Activated naive CD8-positive, alpha-beta T cell (primary cell): ENCODE results near the gene PPM1E.
"Not testable (repeated sequence)": the region's sequence is repeated elsewhere in the genome, so short reads cannot be mapped to it uniquely, and the experiment has no call there.

ENCODE experiments used
- H3K27ac Mint-ChIP-seq: one replicate; pipeline ENCODE4 v1.8.0; 2021; ENCODE audit warnings: mixed read lengths
- H3K27me3 Mint-ChIP-seq: one replicate; pipeline ENCODE4 v1.8.0; 2021; ENCODE audit warnings: mixed read lengths
- H3K36me3 Mint-ChIP-seq: one replicate; pipeline ENCODE4 v1.8.0; 2021; ENCODE audit warnings: mixed read lengths
- H3K4me1 Mint-ChIP-seq: one replicate; pipeline ENCODE4 v1.8.0; 2021; ENCODE audit warnings: low read depth, mixed read lengths
- H3K4me3 Mint-ChIP-seq: one replicate; pipeline ENCODE4 v1.8.0; 2021; ENCODE audit warnings: mild to moderate bottlenecking, mixed read lengths
- H3K9me3 Mint-ChIP-seq: one replicate; pipeline ENCODE4 v1.8.0; 2021; ENCODE audit warnings: low read depth, mixed read lengths

PPM1E gene

DNA sequence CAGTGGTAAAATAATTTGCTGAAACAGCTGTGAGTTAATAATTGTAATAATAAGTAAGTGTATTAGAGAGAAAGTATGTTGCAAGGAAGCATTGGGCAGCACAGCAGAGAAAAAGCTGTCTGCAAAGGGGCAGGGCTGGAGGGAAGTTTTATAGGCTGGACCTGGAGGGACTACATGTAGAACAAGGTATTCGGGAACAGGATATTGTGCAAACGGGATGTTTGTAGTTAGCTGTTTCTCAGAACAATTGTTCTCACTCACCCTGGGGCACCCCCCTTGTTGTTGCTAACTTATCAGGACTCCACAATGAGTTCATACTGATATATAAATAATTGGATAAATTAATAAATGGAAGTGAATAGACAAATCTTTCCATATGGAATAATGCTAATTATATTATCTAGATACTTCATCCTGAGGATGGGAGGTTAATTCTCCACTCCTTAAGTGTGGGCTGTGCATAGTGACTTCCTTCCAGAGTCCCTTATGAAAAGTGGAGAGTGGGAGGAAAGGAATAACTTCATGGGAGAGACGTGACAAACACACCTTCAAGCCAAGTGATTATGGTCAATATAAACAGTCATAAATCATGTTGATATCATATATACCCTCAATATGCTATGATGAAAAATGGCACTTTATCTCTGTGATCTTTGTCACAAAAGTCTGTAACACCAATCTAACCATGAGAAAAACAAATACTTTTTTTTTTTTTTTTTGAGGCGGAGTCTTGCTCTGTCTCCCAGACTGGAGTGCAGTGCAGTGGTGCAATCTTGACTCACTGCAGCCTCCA, 85.4 kb downstream of the PPM1E start:
- Mint-ChIP-seq H3K4me1 (no peaks in the 10 kb centered on the region), H3K27me3 (peaks cover 12% of the 10 kb centered on the region), H3K4me3 (no peak overlapping the region), H3K9me3 (no peaks in the 10 kb centered on the region), H3K27ac (no peak overlapping the region), H3K36me3 (peaks cover 2% of the 10 kb centered on the region)

DNA sequence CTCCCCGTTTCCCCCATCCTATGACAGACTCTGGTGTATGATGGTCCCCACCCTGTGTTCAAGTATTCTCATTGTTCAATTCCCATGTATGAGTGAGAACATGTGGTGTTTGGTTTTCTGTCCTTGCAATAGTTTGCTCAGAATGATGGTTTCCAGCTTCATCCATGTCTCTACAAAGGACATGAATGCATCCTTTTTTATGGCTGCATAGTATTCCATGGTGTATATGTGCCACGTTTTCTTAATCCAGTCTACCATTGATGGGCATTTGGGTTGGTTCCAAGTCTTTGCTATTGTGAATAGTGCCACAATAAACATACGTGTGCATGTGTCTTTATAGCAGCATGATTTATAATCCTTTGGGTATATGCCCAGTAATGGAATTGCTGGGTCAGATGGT, 90.8 kb downstream of the PPM1E start:
- not testable (repeated sequence) for H3K36me3 Mint-ChIP-seq, H3K4me1 Mint-ChIP-seq, H3K9me3 Mint-ChIP-seq, H3K27ac Mint-ChIP-seq, H3K4me3 Mint-ChIP-seq
- peaks cover 14% of the 10 kb centered on the region for H3K27me3 Mint-ChIP-seq

DNA sequence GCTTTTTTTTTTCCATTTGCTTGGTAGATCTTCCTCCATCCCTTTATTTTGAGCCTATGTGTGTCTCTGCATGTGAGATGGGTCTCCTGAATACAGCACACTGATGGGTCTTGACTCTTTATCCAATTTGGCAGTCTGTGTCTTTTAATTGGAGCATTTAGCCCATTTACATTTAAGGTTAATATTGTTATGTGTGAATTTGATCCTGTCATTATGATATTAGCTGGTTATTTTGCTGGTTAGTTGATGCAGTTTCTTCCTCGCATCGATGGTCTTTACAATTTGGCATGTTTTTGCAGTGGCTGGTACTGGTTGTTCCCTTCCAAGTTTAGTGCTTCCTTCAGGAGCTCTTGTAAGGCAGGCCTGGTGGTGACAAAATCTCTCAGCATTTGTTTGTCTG, 94.5 kb downstream of the PPM1E start:
- H3K27me3 Mint-ChIP-seq: peaks cover 15% of the 10 kb centered on the region
- not testable (repeated sequence) for H3K9me3 Mint-ChIP-seq, H3K27ac Mint-ChIP-seq, H3K4me3 Mint-ChIP-seq, H3K4me1 Mint-ChIP-seq, H3K36me3 Mint-ChIP-seq

DNA sequence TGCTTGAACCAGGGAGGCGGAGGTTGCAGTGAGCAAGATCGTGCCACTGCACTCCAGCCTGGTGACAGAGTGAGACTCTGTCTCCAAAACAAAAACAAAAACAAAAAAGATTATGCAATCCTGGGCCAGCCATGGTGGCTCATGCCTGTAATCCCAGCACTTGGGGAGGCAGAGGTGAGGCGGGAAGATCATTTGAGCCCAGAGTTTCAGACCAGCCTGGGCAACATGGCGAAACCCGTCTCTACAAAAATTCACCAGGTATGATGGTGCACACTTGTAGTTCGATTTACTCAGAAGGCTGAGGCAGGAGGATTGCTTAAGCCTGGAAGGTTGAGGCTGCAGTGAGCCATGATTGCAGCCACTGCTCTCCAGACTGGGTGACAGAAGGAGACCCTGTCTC, 109.6 kb downstream of the PPM1E start:
- no peaks in the 10 kb centered on the region for H3K4me1 Mint-ChIP-seq
- no peaks in the 10 kb centered on the region for H3K9me3 Mint-ChIP-seq
- H3K36me3 Mint-ChIP-seq: no peaks in the 10 kb centered on the region
- no peak overlapping the region for H3K27ac Mint-ChIP-seq
- no peak overlapping the region for H3K4me3 Mint-ChIP-seq
- H3K27me3 Mint-ChIP-seq: peaks cover 6% of the 10 kb centered on the region

DNA sequence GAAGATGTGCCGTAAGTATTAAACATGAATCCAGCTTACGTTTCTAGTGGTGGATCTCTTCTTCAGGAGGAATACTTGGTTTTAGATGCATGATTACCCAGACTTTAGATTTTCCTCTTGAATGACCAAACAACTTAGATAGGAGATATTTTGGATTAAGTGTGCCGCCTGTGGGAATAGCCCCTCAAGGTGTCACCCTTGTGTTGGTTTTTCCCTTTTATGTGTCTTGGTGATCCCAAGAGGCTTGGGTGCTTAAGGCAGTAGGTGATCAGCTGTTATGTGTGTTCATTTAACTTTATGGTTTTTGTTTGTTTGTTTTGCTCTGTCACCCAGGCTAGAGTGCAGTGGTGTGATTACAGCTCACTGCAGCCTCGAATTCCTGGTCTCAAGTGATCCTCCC, 115.1 kb downstream of the PPM1E start:
- Mint-ChIP-seq H3K4me3 (no peak overlapping the region), H3K27me3 (peaks cover 1% of the 10 kb centered on the region), H3K4me1 (no peaks in the 10 kb centered on the region), H3K9me3 (no peaks in the 10 kb centered on the region), H3K36me3 (no peaks in the 10 kb centered on the region), H3K27ac (no peak overlapping the region)

DNA sequence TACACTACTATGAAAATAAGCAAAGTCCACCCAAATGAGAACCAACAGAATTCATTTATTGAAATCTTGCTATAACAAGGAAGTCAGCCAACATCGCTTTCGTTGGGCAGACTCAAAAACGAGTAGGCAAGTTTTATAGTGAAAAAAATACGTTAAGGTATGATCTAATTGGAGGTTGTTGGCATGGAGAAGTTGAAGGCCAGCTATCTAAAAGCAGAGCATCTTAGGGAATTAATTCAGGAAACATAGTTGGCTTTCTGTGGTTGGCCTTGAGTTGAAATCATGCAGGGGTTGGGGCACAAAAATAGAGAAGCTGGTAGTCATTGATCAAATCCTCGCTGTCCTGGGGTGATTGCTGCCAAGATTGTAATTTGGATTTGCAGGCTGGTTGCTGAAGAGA, 118.3 kb downstream of the PPM1E start:
- Mint-ChIP-seq H3K4me3 (no peak overlapping the region), H3K9me3 (no peaks in the 10 kb centered on the region), H3K27ac (no peak overlapping the region), H3K36me3 (no peaks in the 10 kb centered on the region), H3K27me3 (peaks cover 1% of the 10 kb centered on the region), H3K4me1 (no peaks in the 10 kb centered on the region)

DNA sequence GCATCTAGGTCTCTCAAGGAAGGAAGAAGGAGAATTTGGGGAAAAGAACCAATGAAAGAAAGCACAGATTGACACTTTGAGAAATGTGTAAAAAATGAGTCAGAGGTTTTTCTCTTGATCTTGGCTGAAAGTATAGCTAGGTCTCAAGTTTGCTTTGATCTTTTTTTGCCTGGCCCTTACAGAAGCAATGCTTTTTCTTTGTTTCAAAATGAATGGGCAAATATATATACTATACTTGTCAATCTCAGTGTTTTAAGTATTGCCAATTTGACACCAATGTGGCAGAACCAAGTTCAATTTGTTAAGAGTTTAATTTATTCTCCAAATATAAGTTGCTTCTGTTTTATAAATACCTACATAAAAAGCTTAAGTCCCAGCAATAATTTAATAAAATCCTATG, 119.6 kb downstream of the PPM1E start:
- no peaks in the 10 kb centered on the region for H3K36me3 Mint-ChIP-seq
- no peaks in the 10 kb centered on the region for H3K9me3 Mint-ChIP-seq
- no peak overlapping the region for H3K27ac Mint-ChIP-seq
- H3K4me3 Mint-ChIP-seq: no peak overlapping the region
- H3K4me1 Mint-ChIP-seq: no peaks in the 10 kb centered on the region
- H3K27me3 Mint-ChIP-seq: peaks cover 4% of the 10 kb centered on the region

DNA sequence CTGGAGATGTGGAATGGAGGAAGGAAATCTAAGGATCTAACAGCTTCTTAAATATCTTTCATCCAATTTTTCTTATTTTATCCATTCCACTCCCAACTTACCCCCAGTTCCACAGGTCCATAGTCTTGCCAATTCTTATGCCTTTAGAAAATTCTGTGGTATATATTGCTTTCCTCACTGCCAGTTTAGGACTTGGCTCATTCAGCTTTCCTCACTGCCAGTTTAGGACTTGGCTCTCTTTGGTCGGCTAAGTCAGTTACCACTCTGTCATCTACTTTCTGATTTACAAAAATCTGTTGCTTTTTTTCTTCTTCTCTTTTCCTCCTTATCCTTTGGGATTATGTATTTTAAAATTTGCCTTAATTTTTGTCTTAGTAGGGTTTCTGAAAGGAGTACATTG, 128.5 kb downstream of the PPM1E start:
- no peaks in the 10 kb centered on the region for H3K4me1 Mint-ChIP-seq
- H3K4me3 Mint-ChIP-seq: no peak overlapping the region
- peaks cover 25% of the 10 kb centered on the region for H3K27me3 Mint-ChIP-seq
- no peaks in the 10 kb centered on the region for H3K36me3 Mint-ChIP-seq
- H3K27ac Mint-ChIP-seq: no peak overlapping the region
- no peaks in the 10 kb centered on the region for H3K9me3 Mint-ChIP-seq

DNA sequence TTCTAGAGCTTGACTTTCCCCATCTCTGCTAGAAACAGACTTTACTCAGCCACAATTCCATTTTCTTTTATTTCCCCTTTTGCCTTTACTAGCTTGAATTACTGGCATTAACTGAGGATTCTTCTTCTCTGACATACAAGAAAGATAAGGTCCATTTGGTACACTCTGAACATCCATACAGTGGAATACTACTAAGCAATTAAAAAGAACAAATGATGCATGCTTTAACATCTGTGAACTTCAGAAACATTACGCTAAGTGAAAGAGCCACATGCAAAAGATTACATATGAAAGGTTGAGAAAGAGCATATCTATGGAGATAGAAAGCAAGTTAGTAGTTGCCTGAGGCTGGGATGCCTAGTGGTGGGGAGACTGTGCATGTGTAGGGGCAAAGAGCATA, 130.9 kb downstream of the PPM1E start:
- no peak overlapping the region for H3K4me3 Mint-ChIP-seq
- peaks cover 3% of the 10 kb centered on the region for H3K9me3 Mint-ChIP-seq
- peaks cover 22% of the 10 kb centered on the region for H3K27me3 Mint-ChIP-seq
- no peaks in the 10 kb centered on the region for H3K4me1 Mint-ChIP-seq
- peaks cover 2% of the 10 kb centered on the region for H3K36me3 Mint-ChIP-seq
- no peak overlapping the region for H3K27ac Mint-ChIP-seq

DNA sequence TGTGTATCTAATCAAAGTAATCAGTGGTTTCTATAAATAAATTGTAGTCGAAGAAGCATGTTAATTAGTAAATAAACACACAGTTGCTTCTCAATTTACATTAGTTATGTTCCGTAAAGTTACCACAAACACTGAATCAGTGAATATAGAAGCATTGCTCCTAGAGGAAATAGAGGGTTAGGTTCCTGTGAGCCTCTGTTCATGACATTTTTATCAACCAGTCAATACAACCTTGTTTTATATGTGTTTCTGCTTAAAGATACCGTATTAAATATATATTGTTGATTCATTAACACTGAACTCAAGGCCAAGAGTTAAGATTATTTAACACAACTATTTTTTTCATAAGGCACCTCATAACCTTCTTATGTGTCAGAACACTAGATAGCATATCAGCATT, 134.3 kb downstream of the PPM1E start:
- Mint-ChIP-seq H3K27me3 (peaks cover 21% of the 10 kb centered on the region), H3K27ac (no peak overlapping the region), H3K4me1 (no peaks in the 10 kb centered on the region), H3K4me3 (no peak overlapping the region), H3K36me3 (peaks cover 2% of the 10 kb centered on the region), H3K9me3 (peaks cover 3% of the 10 kb centered on the region)

DNA sequence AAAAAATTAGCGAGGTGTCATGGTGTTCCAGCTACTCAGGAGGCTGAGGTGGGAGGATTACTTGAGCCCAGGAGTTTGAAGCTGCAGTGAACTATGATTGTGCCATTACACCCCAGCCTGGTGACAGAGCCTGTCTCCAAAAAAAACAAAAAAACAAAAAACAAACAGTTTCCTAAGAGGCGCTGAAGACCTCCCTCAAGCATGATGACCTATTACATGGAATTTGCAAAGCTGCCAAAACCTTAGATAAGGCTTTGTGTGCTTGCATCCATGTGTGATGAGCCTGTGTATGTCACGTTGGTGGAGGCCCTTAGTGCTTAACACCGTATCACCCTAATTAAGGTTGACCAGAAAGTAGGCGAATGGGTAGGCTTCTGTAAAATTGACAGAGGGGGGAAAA, 143.5 kb downstream of the PPM1E start:
- no peaks in the 10 kb centered on the region for H3K4me1 Mint-ChIP-seq
- peaks cover 3% of the 10 kb centered on the region for H3K27me3 Mint-ChIP-seq
- no peak overlapping the region for H3K4me3 Mint-ChIP-seq
- H3K36me3 Mint-ChIP-seq: peaks cover 3% of the 10 kb centered on the region
- H3K9me3 Mint-ChIP-seq: peaks cover 2% of the 10 kb centered on the region
- H3K27ac Mint-ChIP-seq: no peak overlapping the region

DNA sequence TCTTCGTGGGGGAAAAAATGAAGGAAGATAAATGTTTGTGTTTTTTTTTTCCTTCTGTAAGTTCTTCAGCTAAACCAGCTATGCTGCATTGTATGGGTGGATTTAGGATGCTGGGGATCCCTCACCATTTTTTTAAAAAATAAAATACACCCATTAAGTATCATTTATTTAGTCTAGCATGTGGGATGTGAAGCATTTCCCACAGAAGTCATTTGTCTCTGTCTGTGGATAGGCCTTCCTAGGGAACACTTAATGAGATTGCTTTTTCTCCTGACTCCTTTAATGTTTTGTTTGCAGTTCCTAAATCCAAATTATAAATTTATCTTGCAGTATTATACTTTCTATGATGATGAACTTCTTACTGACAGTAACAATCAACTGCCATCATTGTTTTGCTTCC, 146.7 kb downstream of the PPM1E start:
- H3K27me3 Mint-ChIP-seq: peaks cover 5% of the 10 kb centered on the region
- no peak overlapping the region for H3K27ac Mint-ChIP-seq
- no peaks in the 10 kb centered on the region for H3K36me3 Mint-ChIP-seq
- H3K4me3 Mint-ChIP-seq: no peak overlapping the region
- peaks cover 9% of the 10 kb centered on the region for H3K9me3 Mint-ChIP-seq
- no peaks in the 10 kb centered on the region for H3K4me1 Mint-ChIP-seq

DNA sequence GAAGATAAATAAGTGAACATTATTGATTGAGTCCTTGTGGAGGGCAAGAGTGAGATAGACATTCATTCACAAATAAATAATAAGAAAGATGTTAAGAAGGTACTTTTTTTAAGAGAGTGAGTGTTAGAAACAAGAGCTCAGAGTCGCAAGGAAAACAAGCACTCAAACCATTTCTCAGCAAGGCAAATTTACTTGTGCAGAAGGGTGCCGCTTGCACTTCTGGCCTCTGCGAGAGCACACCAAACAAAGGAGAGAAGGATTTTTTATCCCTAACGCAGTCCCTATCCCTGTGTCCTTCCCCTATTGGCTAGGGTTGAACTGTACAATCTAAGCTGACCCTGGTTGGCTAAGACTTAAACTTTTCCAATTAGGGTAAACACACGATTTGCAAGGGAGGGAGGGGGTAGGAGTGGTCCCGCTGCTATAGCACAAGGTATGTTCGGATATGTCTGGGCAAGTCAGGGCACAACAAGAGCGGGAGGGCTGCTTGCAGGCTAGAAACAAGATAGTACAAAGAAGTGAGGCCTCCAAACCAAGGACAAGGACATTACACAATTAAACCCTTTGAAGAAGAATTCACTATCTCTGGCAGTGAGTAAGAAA, 156.2 kb downstream of the PPM1E start:
- peaks cover 3% of the 10 kb centered on the region for H3K36me3 Mint-ChIP-seq
- H3K27me3 Mint-ChIP-seq: peaks cover 11% of the 10 kb centered on the region
- no peaks in the 10 kb centered on the region for H3K4me1 Mint-ChIP-seq
- H3K9me3 Mint-ChIP-seq: peaks cover 12% of the 10 kb centered on the region
- no peak overlapping the region for H3K4me3 Mint-ChIP-seq
- H3K27ac Mint-ChIP-seq: no peak overlapping the region

DNA sequence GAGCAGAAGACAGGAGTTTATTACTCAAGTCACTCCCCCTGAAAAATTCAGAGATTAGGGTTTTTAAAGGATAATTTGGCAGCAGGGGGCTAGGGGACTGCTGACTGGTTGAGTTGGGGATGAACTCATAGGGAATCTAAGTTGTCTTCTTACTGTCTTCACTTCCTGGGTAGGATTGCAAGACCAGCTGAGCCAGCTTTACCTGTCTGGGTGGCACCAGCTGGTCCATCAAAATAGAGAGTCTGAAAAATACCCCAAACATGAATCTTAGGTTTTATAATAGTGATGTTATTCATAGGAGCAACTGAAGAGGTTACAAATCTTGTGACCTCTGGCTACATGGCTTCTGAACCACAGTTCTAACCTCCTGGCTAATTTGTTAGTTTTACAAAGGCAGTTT, 157.9 kb downstream of the PPM1E start:
- Mint-ChIP-seq H3K4me1 (no peaks in the 10 kb centered on the region), H3K27ac (no peak overlapping the region), H3K27me3 (peaks cover 9% of the 10 kb centered on the region), H3K4me3 (no peak overlapping the region), H3K9me3 (peaks cover 12% of the 10 kb centered on the region), H3K36me3 (peaks cover 3% of the 10 kb centered on the region)

DNA sequence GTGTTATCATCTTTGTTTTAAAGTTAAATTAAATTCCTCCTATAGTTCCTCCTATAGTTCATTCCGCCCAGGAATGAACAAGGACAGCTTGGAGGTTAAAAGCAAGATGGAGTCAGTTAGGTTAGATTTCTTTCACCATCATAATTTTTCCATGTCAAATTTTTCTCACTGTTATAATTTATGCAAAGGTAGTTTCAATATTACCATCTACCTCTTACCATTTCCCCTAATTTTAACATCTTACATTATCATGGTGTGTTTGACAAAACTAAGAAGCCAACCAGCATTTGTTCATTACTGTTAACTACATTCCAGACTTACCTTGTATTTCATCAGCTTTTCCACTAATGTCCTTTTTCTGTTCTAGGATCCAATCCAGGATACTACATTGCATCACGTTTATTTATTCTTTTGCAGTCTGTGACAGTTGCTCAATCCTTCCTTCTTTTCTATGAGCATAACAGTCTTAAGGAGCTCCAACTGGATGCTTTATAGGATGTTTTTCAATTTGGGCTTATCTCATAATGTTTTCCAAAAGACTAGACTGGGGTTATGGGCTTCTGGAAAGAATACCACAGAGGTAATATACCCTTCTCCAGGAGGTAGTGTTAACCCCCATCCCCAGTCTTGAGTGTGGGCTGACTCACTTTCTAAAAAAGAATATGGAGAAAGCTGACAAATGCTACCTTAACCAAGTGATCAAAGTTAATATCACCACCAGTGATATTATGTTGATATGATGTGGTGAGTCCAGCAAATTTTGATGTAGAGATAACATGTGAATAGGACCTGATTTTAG, 158.5 kb downstream of the PPM1E start:
- Mint-ChIP-seq H3K27ac (no peak overlapping the region), H3K9me3 (peaks cover 12% of the 10 kb centered on the region), H3K27me3 (peaks cover 9% of the 10 kb centered on the region), H3K36me3 (peaks cover 3% of the 10 kb centered on the region), H3K4me3 (no peak overlapping the region), H3K4me1 (no peaks in the 10 kb centered on the region)
